ENCODE measurements around the gene FCN2. TPM values are rescaled to one million over a fixed set of nuclear protein-coding genes. Genes with fewer than 3 reads are reported as not detected.
"Not testable (repeated sequence)": the region's sequence is repeated elsewhere in the genome, so short reads cannot be mapped to it uniquely, and the experiment has no call there.

The FCN2 gene
- total RNA-seq, 1 donor from 2014 or later = not detected

DNA sequence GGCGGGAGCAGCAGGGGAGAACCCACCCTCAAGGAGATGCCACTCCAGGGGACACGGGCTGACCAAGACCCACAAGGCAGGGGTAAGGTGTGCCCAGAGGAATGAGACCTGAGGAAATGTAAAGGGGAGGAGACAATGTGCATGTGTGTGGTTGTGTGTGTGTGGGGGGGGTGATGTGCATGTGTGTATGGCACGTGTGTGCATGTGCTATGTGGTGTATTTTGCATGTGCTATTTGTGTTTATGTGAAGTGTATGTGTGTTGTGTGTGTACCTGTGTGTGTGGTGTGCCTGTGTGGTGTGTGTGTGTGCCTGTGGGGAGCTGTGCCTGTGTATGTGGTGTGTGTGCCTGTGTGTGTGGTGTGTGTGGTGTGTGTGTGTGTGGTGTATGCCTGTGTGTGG is 33.5 kb upstream of the FCN2 start:
- DNase-seq (ENCODE audit: low read depth) = no peak

DNA sequence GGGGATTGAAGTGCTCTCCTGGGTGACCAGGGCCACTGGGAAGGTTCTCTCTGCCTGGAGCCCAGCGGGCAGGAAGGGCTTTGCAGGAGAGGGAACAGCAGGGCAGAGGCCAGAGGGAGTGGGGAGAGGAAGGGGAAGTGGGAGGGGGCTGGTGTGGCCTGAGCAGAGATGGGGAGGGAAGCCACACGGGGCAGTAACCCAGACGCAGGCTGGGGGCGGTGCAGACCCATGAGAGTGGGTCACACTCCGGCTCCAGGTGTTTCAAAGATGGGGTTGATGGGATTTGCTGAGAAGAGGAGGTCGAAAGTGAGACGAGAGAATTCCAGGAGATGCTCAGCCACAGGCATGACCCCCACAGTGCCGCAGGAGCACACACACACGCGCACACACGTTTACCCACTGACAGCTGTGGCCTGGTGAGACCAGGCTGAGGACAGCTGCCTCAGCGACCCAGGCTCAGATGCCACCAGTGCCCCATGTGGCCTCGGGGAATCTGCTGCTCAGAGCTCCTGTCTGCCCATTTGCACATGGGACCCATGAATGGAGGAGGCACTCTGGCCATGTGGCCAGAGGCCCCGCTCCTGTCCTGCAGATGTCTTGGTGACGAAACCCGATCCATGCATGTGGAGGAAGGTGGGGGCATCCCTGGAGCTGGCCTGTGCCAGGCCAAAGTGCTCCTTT is 32.7 kb upstream of the FCN2 start:
- no peak for DNase-seq (ENCODE audit: low read depth)

DNA sequence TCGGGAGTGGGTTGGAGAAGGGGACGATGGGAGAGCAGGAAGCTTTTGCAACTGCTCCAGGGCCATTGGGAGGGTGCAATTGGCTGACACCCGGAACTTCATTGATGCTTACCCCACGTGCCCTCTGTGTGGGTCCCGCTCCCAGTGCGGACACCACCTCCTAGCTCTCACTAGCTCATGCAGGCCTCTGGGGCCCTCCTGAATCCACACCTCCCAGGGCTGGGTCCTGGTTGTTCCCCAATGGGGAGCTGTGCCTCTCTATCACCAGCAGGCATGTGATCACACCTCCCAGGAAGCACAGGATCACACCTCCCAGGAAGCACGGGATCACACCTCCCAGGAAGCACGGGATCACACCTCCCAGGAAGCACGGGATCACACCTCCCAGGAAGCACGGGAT is 32.1 kb upstream of the FCN2 start:
- no peak for DNase-seq (ENCODE audit: low read depth)

DNA sequence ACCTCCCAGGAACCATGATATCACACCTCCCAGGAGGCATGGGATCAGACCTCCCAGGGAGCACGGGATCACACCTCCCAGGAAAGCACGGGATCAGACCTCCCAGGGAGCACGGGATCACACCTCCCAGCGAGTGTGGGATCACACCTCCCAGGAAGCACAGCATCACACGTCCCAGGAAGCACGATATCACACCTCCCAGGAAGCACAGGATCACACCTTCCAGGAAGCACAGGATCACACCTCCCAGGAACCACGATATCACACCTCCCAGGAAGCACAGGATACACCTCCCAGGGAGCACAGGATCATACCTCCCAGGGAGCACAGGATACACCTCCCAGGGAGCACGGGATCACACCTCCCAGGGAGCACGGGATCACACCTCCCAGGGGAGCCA is 30.0 kb upstream of the FCN2 start:
- no peak for DNase-seq (ENCODE audit: low read depth)

DNA sequence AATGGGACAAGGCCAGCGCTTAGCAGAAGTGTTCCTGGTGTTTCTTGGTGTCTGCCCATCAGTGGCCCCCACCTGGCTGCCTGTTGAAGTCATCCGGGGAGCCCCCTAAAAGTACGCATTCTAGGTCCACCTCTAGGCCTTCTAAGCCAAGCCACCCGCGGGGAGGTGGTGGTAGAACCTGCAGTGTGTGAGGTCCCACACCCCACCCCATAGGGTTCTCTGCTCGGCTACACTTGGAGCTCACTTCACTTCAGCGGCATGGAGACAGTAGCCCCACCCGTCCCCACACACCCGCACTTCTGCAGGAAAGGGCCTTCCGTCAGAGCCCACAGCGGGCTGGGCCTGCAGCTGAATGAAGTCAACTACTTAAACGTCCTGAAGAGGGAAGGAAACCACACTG is 29.6 kb upstream of the FCN2 start:
- no peak for DNase-seq (ENCODE audit: low read depth)

GRCh38 chr9:134852906-134853654 is 27.5 kb upstream of the FCN2 start:
- DNase-seq (ENCODE audit: low read depth) = no peak

DNA sequence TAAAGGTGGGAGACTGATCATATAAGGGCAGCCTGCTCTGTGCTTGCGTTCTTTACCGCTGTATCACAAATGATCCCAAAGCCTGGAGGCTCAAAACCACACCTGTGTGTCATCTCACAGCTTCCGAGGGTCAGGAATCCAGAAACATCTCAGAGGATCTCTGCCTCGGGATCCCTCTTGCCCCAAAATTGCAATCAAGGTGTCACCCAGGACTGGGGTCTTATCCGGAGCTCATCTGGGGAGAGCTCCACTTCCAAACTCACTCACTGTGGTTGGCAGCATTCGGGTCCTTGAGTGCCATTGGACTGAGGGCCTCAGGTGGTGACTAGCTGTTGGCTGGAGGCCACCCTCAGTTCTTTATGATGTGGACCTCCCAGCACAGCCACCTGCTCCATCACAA is 26.7 kb upstream of the FCN2 start:
- no peak for DNase-seq (ENCODE audit: low read depth)

DNA sequence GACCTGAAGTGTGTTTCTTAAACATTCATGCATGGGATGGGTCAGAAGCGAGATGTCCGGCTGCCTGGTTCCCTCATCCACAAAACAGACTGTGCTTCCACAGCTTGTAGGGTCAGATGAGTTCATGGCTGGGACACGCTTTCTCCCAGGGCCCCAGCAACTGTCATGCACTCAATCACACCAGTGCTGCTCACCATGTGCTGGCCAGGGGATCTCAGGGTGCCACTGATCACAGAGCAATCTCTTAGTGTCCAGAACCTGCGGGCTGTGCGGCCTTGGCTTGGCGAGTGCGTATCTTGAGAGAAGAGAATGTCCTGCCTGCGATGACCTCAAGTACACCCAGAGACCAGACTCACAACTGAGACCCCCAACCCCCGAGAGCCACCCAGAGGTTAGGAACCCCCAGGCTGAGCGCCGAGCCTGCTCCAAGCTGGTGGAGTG is 26.0 kb upstream of the FCN2 start:
- DNase-seq (ENCODE audit: low read depth) = no peak

- DNase-seq (ENCODE audit: low read depth) = no peak
These were observed 25.2 kb upstream of the FCN2 start for GRCh38 chr9:134855231-134855899.

- DNase-seq (ENCODE audit: low read depth) = no peak
These were observed 24.7 kb upstream of the FCN2 start for GRCh38 chr9:134855900-134856377.

DNA sequence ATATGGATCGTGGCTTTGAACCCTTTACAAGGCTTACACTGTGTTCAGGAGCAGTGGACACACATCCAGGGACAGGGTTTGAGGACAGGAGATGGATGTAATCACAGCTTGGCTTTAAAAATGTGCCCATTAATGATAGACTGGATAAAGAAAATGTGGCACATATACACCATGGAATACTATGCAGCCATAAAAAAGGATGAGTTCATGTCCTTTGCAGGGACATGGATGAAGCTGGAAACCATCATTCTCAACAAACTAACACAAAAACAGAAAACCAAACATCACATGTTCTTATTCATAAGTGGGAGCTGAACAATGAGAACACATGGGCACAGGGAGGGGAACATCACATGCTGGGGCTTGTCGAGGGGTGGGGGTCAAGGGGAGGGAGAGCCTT is 23.2 kb upstream of the FCN2 start:
- DNase-seq (ENCODE audit: low read depth) = not testable (repeated sequence)

- DNase-seq (ENCODE audit: low read depth) = no peak
These were observed 22.4 kb upstream of the FCN2 start for GRCh38 chr9:134858051-134858841.

- DNase-seq (ENCODE audit: low read depth) = no peak
These were observed 20.1 kb upstream of the FCN2 start for GRCh38 chr9:134860510-134860909.

DNA sequence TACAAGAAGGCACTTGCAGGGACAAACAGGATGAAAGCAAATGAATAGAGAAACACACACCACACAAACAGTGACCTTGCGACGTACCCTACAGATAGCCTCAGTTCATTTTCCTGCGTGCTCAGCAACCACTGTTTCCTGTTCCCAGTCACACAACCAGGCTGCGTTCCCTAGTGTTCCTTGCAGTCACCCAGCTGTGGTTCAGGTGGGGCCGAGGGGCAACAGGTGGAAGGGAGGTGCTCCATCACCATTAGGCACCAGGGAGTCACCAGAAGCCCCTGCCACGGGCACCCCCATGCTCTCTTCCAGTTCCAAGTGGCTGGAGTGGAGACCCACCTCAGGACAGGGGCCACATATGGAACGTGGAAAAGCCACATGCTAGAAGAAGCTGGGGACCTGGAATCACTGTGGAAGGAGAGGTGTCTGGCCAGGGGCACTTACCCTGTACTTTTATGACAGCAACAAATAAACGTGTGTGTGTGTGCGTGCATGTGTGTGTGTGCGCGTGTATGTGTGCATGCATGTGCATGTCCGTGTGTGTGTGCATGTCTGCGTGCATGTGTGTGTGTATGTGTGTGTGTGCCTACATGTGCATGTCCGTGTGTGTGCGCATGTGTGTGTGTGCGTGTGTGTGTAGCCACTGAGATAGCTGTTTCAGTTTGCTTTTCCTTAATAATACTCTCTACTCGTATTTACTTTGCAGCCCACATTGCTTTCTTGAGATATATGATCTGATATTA is 18.8 kb upstream of the FCN2 start:
- no peak for DNase-seq (ENCODE audit: low read depth)

- no peak for DNase-seq (ENCODE audit: low read depth)
These were observed 17.2 kb upstream of the FCN2 start for GRCh38 chr9:134863306-134863902.

DNA sequence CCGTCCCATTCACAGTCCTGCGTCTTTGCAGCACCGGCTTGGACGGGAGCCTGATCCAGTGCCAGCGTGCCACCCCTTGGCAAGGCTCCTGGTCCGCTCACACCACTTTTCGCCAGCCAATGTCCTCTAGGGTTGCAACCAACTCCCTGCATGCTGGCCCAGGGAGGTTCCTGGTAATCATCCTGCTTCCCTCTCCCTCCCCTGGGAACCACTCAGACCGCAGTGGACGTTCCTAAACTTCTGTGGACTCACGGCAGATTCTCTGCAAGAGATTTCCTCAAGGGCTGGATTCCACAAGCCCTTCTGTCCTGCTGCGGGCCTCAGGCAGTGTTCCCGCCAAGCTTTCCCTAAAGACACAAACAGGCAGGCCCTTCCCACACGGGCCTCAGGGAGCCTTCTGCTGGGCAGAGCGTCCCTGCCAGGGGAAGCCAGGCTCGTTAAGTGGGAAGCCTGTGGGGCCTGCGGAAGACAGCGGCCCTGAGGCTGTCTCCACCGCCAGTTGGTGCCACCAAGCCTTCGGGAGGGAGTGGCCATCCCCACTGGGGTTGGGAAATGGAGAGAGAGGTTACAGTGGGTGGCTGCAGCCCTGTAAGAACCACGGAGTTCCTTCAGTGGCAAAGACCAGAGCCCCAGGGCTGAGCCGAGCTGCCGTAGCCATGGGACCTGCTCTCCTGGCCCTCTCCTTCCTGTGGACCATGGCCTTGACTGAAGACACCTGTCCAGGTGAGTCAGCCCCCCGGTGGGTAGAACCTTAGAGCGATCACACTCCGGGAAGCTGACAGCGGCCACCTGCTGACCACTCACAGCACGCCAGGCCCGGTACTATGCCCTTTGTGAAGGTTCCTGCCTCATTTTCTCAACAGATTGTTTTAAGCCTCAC is 16.4 kb upstream of the FCN2 start:
- DNase-seq (ENCODE audit: low read depth) = no peak

- DNase-seq (ENCODE audit: low read depth) = no peak
These were observed 15.8 kb upstream of the FCN2 start for GRCh38 chr9:134864821-134865190.

GRCh38 chr9:134867917-134868750 is 12.5 kb upstream of the FCN2 start:
- DNase-seq (ENCODE audit: low read depth) = no peak

Measured in renal cortical epithelial cell (primary cell).